GM10266 (cell line): ENCODE results near the gene PRPF19.

Source experiments
- DNase-seq: peaks from one replicate; pipeline ENCODE4 v3.0.0; 2012; ENCODE audit errors: extremely low spot score
- TF ChIP-seq, protein P1 (sequence below): IDR thresholded peaks from 2 replicates; pipeline ENCODE4 v1.5.1; 2012; ENCODE audit warnings: mild to moderate bottlenecking, low read depth; ENCODE audit not compliant: control insufficient read depth, insufficient read depth; ENCODE audit errors: missing control alignments

The PRPF19 gene

DNA sequence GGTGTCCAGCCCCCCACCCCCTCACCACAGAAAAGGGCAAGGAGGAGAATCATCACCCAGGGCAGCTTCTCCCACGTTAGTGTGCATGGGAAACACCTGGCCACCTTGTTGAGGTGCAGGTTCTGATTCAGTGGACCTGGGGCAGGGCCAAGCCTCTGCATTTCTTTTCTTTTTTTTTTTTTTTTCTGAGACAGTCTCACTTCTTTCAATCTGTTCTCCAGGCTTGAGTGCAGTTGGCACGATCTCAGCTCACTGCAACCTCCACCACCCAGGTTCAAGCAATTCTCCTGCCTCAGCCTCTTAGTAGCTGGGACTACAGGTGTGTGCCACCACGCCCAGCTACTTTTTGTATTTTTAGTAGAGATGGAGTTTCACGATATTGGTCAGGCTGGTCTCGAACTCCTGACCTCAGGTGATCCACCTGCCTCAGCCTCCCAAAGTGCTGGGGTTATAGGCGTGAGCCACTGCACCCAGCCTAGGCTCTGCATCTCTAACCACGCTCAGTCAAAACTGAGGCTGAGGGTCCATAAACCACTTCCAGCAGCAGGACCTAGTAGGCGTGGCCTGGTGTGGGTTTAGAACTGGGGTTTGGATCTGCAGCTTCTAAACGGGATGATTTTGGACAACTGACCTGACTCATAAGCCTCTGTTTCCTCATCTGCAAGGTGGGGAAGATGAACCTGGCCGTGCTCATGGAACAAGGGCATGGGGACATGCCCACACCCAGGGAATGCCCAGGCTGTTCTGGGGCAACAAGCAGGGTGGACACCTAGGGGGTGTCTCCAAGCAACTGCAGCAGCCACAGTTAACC, 38.3 kb downstream of the PRPF19 start:
- TF ChIP-seq, protein P1, sequence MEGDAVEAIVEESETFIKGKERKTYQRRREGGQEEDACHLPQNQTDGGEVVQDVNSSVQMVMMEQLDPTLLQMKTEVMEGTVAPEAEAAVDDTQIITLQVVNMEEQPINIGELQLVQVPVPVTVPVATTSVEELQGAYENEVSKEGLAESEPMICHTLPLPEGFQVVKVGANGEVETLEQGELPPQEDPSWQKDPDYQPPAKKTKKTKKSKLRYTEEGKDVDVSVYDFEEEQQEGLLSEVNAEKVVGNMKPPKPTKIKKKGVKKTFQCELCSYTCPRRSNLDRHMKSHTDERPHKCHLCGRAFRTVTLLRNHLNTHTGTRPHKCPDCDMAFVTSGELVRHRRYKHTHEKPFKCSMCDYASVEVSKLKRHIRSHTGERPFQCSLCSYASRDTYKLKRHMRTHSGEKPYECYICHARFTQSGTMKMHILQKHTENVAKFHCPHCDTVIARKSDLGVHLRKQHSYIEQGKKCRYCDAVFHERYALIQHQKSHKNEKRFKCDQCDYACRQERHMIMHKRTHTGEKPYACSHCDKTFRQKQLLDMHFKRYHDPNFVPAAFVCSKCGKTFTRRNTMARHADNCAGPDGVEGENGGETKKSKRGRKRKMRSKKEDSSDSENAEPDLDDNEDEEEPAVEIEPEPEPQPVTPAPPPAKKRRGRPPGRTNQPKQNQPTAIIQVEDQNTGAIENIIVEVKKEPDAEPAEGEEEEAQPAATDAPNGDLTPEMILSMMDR: no peak
- no peak for DNase-seq

GRCh38 chr11:60866911-60867870, 39.2 kb downstream of the PRPF19 start, which contains the start of gene ZP1:
TSS of gene ZP1 (plus strand) at chr11:60867542. CDS start at chr11:60867562, 20 bp downstream.
- TF ChIP-seq, protein P1: no peak
- DNase-seq: no peak

DNA sequence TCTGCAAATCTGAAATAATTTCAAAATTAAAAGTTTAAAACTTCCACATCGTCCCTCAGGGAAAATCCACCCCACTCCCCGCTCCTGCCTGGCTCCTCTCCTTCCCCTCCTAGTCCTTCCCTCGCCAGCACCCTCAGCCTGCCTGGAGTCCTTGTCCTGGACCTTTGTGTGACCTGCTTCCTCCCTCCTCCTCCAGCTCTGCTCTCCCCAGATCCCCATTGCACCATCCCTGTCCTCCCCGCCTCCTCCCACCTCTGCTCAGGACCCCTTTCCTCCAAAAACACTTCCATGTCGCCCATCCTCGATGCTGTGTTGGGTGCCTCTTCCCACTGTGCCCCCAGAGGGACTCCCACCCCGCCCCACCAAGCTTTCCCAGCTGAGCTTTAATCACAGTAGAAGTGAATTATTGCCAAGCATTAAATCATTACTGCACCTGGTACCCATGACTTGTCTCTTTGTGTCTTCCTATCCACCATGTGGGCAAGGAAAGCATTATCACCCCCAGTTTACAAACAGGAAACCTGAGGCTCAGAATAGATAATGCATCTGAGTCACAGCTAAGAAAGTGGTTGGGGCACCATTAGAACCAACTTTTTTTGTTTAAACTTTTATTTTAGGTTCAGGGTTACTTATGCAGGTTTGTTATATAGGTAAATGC, 41.4 kb downstream of the PRPF19 start:
- TF ChIP-seq, protein P1: no peak
- DNase-seq: no peak

GRCh38 chr11:60863550-60864521, 42.5 kb downstream of the PRPF19 start:
- DNase-seq: no peak
- TF ChIP-seq, protein P1: no peak

DNA sequence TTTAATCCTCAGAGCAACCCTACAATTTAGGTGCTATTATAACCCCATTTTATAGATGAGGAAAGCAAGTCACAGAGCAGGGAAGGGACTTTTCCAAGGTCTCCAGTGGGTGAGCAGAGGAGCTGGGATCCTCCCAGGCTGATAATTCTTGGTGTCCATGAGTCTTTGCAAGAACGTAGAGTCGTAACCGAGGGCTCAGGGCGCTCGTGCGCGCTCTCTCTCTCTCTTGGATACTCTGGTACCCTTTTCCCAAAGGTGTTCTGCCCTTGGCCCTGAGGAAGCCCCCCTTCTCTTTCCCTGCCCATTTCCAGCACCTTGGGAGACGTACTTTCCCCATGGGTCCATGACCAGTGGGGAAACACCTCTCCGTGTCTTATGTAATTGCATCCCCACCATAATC, 44.2 kb downstream of the PRPF19 start:
- no peak for DNase-seq
- TF ChIP-seq, protein P1: no peak

DNA sequence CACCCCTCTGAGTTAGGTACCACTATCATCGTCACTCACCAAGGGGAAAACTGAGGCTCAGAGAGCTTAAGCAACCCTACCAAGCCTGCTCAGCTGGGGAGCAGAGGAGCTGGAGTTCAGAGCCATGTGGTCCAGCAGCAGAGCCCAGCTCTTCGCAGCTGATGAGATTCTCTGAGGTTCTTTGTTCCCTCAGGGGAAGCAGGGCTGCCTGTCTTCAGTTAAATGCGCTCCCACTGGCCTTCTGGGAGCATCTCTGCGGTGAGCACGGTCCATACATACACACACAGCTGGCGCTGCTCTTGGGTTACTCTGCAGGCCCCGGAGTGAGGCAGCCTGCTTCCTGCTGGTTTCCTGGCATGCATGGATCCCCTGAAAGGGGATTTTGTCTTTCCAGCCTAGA, 45.4 kb downstream of the PRPF19 start:
- no peak for DNase-seq
- TF ChIP-seq, protein P1: no peak
